Urinary bladder (tissue), 4 donors: ENCODE data around the gene CACNA1H. TPM values are rescaled to one million over a fixed set of nuclear protein-coding genes. Genes with fewer than 3 reads are reported as not detected.

Experiments
- DNase-seq: peaks from one replicate; pipeline ENCODE4 v3.0.0-alpha.2; 2015; ENCODE audit errors: extremely low spot score
- H3K27ac ChIP-seq: one replicate; pipeline ENCODE4 v1.5.1; 2013; ENCODE audit warnings: low read depth, mild to moderate bottlenecking, moderate library complexity
- H3K36me3 ChIP-seq: one replicate; pipeline ENCODE4 v1.6.1; 2013; ENCODE audit warnings: mild to moderate bottlenecking, moderate library complexity; ENCODE audit not compliant: insufficient read depth
- H3K4me1 ChIP-seq: one replicate; pipeline ENCODE4 v1.6.1; 2013; ENCODE audit warnings: mild to moderate bottlenecking, moderate library complexity; ENCODE audit not compliant: insufficient read depth
- H3K4me3 ChIP-seq: one replicate; pipeline ENCODE4 v1.5.1; 2013; ENCODE audit warnings: low read depth, low read length
- WGBS: extraction: QIAGEN DNeasy Blood & Tissue Kit; methylation state at CpG from one replicate; pipeline ENCODE4 v1.1.7; 2013; 5-methylcytosine and 5-hydroxymethylcytosine counted together
- polyA plus RNA-seq: library from polyadenylated mRNA; stranded (reverse); fragments of 200-250 nt; gene quantifications from one replicate; pipeline ENCODE4 v1.2.3, GENCODE V29; 2013
- total RNA-seq: library from RNA; depleted of rRNA; stranded (reverse); fragments of >200 nt; gene quantifications from one replicate; pipeline ENCODE4 v1.2.3, GENCODE V29; 2014
- donor health status: healthy with polysubstance abuse.
- donor health status: healthy.

CACNA1H gene
- total and polyA plus RNA-seq, 2 donors = 10.6 to 151 TPM

GRCh38 chr16:1117176-1117900 is 35.6 kb upstream of the CACNA1H start:
- no peak for DNase-seq
- Histone ChIP-seq H3K4me1 (no peaks in the 10 kb centered on the region), H3K27ac (no peak overlapping the region), H3K36me3 (no peaks in the 10 kb centered on the region), H3K4me3 (no peak overlapping the region)
- 60% methylated on average over 34 of the region's 34 CpGs for WGBS

DNA sequence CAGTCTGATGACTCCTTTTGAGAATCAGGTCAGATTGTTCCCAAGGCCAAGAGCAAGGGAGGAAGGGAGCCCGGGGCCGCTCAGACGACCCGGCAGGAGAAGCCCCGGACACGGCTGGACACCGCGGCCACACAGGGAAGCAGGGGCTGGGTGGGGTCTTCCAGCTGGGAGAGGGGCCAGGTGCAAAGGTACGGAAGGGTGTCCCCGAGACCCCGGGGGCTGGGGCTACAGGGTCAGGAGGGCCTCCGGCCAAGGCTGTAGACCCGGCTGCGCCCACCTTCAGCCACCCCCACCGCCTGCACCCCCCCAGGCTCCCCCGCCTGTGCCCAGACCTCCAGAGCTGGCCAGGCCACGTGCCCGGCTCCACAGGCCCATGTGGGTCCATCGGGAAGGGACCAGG is 35.0 kb upstream of the CACNA1H start:
- Histone ChIP-seq H3K36me3 (no peaks in the 10 kb centered on the region), H3K4me1 (no peaks in the 10 kb centered on the region), H3K27ac (no peak overlapping the region), H3K4me3 (no peak overlapping the region)
- DNase-seq = no peak
- 85% methylated on average over 19 of the region's 19 CpGs for WGBS

GRCh38 chr16:1119129-1119528 is 33.8 kb upstream of the CACNA1H start:
- Histone ChIP-seq H3K36me3 (no peaks in the 10 kb centered on the region), H3K27ac (no peak overlapping the region), H3K4me1 (no peaks in the 10 kb centered on the region), H3K4me3 (no peak overlapping the region)
- 81% methylated on average over 19 of the region's 19 CpGs for WGBS
- DNase-seq = no peak

GRCh38 chr16:1119766-1120576 is 32.9 kb upstream of the CACNA1H start:
- H3K36me3 ChIP-seq = no peaks in the 10 kb centered on the region
- no peak overlapping the region for H3K4me3 ChIP-seq
- 78% methylated on average over 35 of the region's 35 CpGs for WGBS
- no peak for DNase-seq
- no peak overlapping the region for H3K27ac ChIP-seq
- H3K4me1 ChIP-seq = no peaks in the 10 kb centered on the region

- no peak for DNase-seq
- Histone ChIP-seq H3K27ac (no peak overlapping the region), H3K36me3 (no peaks in the 10 kb centered on the region), H3K4me3 (no peak overlapping the region), H3K4me1 (no peaks in the 10 kb centered on the region)
- 72% methylated on average over 22 of the region's 22 CpGs for WGBS
Observed at GRCh38 chr16:1120577-1120941, 32.3 kb upstream of the CACNA1H start.

DNA sequence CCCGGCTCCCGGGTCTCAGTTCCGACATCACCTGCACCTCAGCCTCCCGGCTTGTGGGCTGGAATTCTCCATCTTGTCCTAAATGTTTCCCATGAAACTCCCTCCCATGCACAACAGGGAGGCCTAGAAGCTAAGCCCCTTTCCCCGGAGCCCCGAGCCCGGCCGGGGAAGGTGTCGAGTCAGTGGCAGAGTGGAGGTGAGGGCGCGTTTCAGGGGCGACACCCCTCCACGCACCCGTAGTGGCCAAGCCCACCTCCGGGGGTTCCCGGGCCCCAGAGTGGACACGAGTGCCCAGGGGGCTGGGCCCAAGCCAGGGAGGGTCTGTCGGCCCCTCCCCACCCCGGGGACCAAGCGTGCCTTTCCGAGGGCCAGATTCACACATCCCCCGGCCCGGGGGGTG is 31.9 kb upstream of the CACNA1H start:
- Histone ChIP-seq H3K36me3 (no peaks in the 10 kb centered on the region), H3K27ac (no peak overlapping the region), H3K4me1 (no peaks in the 10 kb centered on the region), H3K4me3 (no peak overlapping the region)
- no peak for DNase-seq
- 72% methylated on average over 23 of the region's 23 CpGs for whole genome bisulfite sequencing

GRCh38 chr16:1121601-1122397 is 31.1 kb upstream of the CACNA1H start:
- WGBS = 80% methylated on average over 30 of the region's 30 CpGs
- H3K36me3 ChIP-seq = no peaks in the 10 kb centered on the region
- no peaks in the 10 kb centered on the region for H3K4me1 ChIP-seq
- H3K27ac ChIP-seq = no peak overlapping the region
- no peak overlapping the region for H3K4me3 ChIP-seq
- no peak for DNase-seq

- 92% methylated on average over 14 of the region's 14 CpGs for WGBS
- Histone ChIP-seq H3K27ac (no peak overlapping the region), H3K4me3 (no peak overlapping the region), H3K36me3 (no peaks in the 10 kb centered on the region), H3K4me1 (no peaks in the 10 kb centered on the region)
- DNase-seq = no peak
Observed at GRCh38 chr16:1122398-1122765, 30.5 kb upstream of the CACNA1H start.

DNA sequence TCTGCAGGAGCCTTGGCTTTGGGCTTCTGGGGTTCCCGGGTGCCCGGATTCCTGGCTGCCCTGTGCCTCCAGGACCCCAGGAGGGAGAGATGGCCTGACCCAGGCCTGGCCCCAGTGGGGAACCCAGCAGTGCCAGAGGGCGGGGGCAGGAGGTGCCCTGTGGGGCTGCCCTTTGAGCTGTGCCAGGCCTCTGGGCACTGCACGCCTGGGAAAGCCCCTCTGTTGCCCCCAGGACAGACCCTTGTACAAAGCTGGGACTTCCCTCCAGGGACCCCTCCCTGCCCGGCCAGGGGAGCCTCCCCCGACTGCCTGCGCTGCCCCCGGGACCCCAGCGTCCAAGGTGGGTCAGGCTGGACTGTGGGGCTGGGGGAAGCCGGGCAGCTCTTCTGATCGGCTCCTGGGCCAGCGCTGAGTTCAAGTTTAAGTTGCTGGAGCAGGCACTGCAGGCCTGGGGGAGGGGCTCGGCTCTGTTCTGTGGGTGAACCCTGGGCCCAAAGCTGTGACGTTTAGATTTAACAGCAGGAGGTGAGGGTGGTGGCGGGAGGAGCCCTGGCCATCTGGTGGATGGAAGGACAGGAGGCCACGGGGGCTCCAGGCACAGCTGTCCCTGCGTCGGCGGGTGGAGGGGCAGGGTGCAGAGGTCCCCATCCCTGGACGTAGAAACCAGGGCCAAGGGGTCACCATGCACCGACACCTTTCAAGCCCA is 29.2 kb upstream of the CACNA1H start:
- DNase-seq = no peak
- H3K4me1 ChIP-seq = no peaks in the 10 kb centered on the region
- H3K4me3 ChIP-seq = no peak overlapping the region
- H3K27ac ChIP-seq = no peak overlapping the region
- H3K36me3 ChIP-seq = no peaks in the 10 kb centered on the region
- WGBS = 73% methylated on average over 21 of the region's 21 CpGs

- Histone ChIP-seq H3K4me3 (no peak overlapping the region), H3K36me3 (no peaks in the 10 kb centered on the region), H3K4me1 (no peaks in the 10 kb centered on the region), H3K27ac (no peak overlapping the region)
- WGBS = 82% methylated on average over 18 of the region's 18 CpGs
- no peak for DNase-seq
Observed at GRCh38 chr16:1124291-1124690, 28.6 kb upstream of the CACNA1H start.

- no peak for DNase-seq
- 86% methylated on average over 11 of the region's 11 CpGs for WGBS
- Histone ChIP-seq H3K4me1 (no peaks in the 10 kb centered on the region), H3K4me3 (no peak overlapping the region), H3K27ac (no peak overlapping the region), H3K36me3 (no peaks in the 10 kb centered on the region)
Observed at GRCh38 chr16:1124795-1125194, 28.1 kb upstream of the CACNA1H start.

DNA sequence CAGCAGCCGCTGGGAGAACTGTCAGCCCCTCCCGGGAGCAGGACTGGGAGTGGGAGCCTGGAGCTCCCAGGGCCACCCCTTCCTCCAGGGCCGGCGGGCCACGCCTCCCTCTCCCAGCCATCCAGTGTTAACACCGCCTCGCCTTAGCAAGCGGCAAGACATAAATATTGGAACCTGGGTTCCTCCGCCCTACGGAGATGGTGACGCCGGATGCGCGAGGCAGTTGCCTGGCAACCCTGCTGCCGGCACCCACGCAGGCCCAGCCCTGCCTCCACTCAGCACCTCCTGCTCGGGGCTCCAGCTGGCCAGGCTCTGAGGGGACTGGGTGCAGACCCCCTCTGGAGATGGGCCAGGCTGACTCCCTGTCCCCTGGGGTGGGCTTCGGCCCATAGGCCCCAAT is 27.4 kb upstream of the CACNA1H start:
- Histone ChIP-seq H3K4me1 (no peaks in the 10 kb centered on the region), H3K36me3 (no peaks in the 10 kb centered on the region), H3K27ac (no peak overlapping the region), H3K4me3 (no peak overlapping the region)
- DNase-seq = peak; percentile 15
- 12% methylated on average over 18 of the region's 18 CpGs for WGBS

GRCh38 chr16:1126044-1126443 is 26.9 kb upstream of the CACNA1H start:
- WGBS = 58% methylated on average over 17 of the region's 17 CpGs
- no peak overlapping the region for H3K4me3 ChIP-seq
- no peaks in the 10 kb centered on the region for H3K4me1 ChIP-seq
- H3K27ac ChIP-seq = no peak overlapping the region
- no peak for DNase-seq
- H3K36me3 ChIP-seq = no peaks in the 10 kb centered on the region
